ENCODE measurements around the gene BMERB1.

BMERB1 gene

DNA sequence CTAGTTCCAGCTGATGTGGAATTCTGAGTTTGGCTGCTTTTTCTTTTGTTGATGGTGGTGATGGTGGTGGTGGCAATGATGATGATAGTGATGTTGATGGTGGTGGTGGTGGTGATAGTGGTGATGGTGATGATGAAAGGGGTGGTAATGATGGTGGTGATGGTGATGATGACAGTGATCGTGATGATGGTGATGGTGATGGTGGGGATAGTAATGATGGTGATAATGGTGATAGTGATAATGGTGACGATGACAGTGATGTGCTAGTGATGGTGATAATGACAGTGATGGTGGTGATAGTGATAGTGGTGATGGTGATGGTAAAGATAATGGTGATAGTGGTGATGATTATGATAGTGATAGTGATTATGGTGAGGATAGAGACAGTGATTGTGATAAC lies 61.5 kb downstream of the BMERB1 start:
- no peak for DNase-seq (ENCODE audit: low read depth, low spot score)

DNA sequence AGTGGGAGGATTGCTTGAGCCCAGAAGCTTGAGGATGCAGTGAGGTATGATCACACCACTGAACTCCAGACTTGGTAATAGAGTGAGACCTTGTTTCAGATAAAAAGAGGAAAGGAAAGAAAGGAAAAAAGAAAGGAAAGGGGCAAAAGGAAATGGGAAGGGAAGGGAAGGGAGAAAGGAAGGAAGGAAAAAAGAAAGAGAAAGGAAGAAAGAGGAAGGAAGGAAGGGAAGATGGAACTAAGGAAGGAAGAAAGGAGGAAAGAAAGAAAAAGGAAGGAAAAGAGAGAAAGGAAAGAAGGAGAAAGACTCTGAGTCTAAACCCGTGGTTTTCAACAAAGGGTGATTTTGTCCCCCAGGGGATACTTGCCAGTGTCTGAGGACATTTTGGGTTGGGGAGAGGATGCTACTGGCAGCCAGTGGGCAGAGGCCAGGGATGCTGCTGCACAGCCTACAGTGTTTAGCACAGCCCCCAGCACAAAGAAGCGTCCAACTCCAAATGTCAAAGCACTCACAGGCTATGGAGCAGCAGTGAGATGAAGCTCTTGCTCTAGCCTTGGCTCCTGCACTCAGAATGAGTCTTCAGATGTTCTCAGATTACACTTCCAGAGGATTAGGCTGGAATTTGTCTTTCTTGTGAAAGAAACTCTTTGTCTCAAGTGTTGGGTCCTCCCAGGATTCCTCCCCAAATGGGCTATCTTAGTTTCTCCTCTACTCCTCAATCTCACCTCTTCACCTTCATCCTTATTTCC lies 64.2 kb downstream of the BMERB1 start:
- DNase-seq (ENCODE audit: low read depth, low spot score), result no peak

DNA sequence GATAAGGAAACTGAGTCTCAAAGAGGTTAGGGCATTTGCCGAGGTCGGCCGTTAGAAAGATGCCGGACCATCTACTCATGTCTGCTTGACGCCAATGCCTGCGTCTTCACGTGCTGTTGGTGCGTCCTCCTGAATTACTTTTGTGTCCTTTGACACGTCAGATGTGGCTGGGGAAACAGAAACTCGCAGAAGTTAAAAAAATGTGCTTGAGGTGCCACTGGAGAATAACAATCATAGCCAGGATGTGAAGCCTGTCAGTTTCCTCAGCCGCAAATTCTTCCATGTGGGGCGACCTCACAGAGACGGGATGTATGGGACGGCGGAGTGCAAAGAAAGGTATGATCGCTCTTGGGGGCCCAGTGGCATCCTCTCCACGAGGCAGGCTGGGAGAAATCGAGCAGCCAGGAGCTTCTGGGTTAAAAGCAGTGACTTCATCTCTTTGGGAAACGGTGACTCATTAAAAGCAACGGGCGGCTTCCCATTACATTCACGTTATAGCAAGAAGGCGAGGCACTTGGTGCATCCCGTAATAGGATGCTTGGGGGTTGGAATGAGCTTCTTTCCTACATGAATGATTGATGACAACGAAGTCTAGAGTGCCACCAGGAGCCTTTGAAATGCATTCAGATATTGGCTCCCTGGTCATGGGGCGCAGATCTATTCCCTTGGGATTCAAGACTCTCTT lies 67.8 kb downstream of the BMERB1 start:
- no peak for DNase-seq (ENCODE audit: low read depth, low spot score)

DNA sequence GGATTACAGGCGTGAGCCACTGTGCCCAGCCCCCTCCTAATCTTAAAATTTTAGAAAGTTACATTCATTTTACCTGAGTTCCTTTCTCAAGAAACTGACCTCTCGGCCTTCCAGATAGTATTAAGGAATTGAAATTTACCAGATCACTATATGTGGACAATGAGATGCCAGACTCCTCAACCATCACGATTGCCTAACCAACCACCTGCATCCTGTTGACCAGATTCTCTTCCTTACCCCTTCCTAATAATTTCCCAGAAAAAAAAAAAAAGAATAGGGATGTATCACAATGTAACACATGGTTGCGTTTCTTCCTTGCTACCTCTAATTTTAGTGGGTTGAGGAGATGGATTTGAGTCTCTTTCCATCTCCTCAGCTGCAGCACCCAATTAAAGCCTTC lies 72.1 kb downstream of the BMERB1 start:
- DNase-seq (ENCODE audit: low read depth, low spot score), result no peak

DNA sequence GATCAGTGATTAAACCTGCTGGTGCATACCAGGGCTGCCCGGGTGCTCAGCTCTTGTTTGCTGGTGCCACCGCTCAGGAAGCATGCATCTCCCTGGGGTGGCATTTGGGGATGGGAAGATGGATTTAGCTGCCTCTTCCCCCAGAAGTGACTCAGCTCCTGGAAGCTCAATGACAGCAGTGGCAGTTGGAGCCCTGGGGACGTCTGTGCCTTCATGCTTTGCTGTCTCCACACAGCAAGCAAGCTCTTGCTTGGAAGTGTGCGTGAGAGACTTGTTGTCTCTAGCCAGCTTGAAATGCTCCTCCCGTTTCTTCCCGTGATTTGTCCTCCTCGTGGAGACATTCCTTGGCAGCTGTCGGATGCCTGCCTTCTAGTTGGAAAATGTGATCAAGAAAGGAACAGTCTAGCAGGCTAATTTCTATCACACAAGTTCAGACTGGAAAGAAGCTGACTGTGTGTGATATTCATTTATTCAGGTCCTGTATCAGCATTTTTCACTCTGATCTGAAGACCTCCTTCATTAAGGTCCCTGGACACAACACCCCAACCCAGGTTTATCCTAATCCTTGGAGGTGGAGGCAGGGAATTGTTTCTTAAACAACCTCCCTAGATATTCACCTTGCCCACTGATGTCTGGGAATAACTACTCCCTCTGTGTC lies 73.0 kb downstream of the BMERB1 start:
- DNase-seq (ENCODE audit: low read depth, low spot score), result no peak

DNA sequence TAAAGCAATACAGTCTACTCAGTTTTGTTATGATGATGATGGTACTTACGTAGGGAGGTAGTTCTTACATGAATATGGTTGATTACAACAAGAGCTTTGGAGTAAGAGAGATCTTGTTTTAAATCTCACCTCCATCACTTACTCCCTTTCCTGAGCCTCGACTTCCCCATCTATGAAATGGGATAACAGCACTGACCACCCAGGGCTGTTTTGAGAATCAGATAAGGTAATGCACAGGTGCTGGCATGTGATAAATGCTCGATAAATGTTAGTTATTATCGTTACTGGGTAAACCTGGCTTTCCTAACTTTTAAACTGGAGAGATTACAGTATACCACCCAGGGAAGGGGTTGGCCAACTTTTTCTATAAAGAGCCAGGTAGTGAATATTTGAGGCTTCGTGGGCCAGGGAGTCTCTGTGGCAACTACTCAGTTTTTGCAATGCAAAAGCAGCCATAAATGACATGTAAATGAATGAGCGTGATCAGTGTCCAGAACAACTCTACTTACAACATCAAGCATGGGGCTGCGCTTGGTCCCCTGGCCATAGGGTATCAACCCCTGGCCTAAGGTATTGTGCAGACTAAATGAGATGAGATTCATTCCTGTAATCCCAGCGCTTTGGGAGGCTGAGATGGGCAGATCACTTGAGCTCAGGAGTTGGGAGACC lies 73.7 kb downstream of the BMERB1 start:
- DNase-seq (ENCODE audit: low read depth, low spot score), result no peak

DNA sequence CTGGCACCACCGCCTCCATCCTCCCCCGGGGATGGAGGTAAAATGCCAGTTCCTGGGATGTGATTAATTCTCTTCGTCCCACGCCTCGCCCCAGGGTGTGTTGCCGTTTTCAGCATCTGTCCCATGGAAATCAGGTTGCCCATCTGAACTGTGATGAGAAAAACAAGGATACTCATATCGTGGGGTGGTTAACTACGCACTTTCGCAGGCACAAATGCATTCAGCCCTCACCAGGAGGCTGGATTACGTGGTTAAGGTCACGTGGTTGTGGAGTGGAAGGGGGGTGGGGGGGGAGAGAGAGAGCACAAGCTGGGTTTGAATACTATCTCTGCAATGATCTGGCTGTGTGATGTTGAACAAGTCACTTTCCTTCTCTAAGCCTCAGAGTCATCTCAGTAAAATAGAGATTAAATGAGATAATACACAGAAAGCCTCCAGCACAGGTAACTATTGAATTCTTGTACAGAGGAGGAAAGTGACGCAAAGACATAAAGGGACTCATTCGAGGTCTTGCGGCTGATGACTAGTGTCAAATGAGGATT lies 74.7 kb downstream of the BMERB1 start:
- DNase-seq (ENCODE audit: low read depth, low spot score), result no peak

DNA sequence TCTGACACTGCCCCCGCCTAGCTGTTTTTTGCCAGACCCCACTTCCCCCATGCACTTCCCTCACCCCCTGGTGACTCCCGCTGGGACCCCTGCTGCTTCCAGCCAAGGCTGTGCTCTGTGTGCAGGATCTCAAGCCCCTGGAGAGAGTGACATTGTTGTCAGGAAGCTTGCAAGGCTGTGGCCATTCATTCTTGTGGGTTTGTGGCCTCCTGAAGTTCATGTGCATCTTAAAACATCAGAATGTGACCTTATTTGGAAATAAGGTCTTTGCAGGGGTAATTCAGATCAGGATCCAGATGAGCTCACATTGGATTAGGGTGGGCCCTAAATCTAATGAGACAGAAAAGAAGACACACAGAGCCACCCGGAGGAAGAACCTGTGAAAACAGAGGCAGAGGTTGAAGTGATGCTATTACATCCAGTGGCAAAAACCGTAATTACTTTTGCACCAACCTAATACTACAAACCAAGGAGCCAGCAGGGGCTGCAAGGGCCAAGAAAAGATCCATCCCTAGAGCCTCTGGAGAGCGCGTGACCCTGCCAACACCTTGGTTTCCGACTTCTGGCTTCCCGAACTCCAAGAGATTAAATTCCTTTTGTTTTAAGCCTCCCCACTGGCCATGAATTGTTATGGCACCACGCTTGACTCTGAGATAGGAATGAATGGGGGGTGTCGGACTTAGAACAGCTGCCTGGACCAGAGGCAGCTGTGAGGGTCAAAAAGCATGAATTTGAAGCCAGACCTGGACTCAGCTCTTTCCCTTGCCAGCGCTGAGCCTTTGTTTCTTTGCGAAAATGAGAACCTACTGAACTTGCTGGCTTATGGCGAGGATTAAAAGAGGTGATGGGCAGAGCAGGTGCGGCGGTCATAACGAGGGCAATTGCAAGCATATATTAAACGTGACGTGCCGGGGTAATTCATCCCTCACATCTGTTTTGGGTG lies 75.5 kb downstream of the BMERB1 start:
- DNase-seq (ENCODE audit: low read depth, low spot score), result no peak

DNA sequence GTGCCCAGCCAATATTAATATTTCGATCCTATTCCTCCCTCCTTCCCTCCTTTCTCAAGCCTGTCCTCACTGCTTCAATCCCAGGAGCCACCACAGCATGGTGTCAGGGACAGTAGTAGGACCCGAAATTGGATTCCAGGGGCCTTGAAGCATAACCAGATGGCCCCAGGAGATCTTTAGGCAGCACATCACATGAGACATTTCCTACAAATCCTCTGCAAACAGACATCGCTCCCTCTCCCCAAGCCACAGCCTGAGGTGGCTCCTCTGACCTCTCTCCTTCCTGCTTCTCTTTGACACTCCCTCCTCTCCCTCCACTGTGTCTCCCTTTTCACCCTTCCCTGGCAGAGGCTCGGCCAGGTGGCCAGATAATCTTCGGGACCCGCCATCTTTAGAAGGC lies 76.6 kb downstream of the BMERB1 start:
- DNase-seq (ENCODE audit: low read depth, low spot score), result no peak

DNA sequence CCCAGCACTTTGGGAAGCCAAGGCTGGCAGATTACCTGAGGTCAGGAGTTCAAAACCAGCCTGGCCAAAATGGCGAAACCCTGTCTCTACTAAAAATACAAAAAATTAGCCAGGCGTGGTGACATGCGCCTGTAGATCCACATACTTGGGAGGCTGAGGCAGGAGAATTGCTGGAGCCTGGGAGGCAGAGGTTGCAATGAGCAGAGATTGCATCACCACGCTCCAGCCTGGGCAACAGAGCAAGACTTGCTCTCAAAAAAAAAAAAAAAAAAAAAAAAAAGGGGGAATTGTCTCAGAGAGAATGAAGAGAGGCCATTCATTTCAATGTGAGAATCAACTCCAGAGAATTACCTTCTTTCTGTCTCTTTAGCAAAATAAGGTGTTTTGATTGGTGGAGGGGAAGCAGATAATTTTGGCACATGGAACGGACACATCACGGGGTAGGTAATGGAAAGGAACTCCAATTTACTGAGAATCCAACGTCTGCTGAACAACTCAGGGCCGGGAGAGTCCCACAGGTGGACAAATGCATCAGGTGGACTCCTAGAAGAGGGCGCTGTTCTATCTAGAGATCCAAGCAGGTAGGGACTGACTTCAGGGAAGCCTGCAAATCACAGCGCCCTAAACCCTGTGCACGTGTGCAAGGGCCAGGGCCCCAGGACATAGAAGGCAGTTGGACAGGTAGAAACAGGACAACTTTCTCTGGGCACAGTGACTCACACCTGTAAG lies 77.5 kb downstream of the BMERB1 start:
- DNase-seq (ENCODE audit: low read depth, low spot score), result no peak

DNA sequence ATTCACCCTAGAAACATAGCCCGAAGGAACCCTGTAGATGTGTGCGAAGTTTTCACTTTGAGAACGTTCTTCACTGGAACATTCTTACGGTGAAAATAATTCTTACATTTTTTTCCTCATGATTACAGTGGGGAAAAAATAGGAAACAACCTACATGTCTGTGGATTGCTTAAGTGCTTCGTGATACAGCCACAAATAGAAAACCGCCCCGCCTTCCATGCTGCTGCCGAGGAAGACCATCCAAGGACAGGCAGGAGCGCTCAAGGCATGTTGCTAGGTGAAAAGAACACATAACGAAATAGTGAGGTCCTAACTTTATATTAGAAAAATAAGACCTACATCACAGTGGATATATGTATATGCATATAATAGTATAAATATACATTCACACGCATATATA lies 78.8 kb downstream of the BMERB1 start:
- DNase-seq (ENCODE audit: low read depth, low spot score), result no peak

DNA sequence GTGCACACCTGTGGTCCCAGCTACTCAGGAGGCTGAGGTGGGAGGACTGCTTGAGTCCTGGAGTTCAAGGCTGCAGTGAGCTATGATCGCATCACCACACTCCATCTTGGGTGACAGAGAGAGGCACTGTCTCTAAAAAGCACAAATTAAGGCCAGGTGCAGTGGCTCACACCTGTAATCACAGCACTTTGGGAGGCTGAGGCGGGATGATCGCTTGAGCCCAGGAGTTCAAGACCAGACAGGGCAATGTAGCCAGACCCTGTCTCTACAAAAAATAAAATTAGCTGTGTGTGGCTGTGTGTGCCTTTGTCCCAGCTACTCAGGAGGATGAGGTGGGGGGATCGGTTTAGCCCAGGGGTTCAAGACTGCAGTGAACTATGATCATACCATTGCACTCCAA lies 81.6 kb downstream of the BMERB1 start:
- no peak for DNase-seq (ENCODE audit: low read depth, low spot score)

DNA sequence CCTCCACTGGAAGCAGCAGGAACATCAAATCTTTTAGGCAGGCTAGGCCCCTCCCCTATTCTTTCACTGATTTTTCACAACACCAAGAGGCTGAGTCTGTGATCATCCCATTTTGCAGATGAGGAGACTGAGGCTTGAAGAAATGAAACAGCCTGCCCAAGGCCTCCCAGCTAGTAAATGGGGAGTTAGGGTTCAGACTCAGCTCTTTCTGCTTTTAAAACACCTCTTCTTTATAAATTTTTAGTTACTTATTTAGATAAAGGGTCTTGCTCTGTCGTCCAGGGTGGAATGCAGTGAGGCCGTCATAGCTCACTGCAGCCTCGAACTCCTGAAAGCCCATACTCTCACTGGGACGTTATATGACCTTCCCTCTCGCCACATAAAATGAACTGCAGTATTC lies 82.2 kb downstream of the BMERB1 start:
- DNase-seq (ENCODE audit: low read depth, low spot score), result no peak

DNA sequence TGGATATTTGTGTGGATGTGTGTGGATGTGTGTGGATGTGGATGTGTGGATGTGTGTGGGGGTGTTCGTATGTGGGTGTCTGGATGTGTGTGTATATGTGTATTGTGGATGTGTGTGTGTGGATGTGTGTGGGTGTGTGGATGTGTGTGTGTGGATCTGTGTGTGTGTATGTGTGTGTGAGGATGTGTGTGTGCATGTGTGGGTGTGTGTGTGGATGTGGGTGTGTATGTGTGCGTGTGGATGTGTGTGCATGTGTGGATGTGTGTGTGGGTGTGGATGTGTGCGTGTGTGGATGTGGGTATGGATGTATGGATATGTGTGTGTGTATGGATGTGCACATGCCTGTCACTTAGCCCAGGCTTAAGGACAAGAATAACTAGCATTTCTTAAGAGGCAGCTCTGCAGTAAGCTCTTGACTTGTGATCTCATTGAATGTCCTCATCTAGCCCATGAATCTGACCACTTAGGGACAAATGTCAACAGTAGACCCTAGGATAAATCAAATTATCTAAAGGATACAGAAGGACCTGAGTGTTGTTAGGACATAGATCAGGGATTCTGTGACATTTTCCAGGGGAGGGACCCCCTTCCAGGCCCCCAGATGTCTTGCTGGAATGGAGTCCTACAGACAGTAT lies 83.5 kb downstream of the BMERB1 start:
- DNase-seq (ENCODE audit: low read depth, low spot score), result no peak

DNA sequence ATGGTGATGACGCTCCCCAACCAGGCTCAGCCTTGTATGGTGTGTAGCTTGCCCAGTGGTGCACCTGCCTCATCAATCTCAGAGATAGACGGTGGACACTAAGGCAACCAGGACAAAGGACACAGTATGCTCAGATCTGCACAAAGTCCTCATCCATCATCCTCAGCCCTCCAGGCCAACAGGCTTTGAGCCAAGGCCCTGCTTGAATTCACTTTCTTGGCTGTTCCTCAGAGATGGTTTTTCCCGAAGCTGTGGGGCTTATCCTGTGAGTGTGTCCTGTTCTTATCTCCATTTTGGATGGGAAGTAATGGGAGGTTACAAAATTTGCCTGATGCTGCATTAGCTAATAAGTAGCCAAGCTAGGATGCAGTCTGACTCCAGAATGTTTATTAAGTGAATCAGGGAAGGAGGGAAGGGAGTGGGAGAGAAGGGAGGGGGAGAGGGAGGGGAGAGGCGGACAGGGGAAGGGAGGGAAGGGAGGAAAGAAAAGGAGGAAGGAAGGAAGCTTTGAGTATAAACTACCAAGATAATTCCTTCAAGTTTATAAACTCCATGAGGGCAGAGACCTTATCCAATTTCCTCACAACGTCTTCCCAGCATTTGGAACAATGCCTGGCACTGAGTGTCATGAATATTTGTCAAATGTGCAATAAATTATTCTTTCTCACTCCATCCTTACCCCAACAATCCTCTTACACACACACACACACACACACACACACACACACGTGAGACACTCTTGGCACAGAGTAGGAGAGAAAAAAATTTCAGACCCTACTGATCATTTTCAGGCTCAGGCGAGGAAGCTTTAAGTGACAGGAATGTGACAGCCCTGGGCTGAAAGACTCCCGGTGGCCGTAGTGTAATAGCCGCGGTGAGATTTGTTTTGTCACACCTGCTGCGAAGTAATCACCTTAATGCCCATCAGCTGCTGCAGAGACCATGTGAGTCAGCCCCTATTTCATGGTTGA lies 84.3 kb downstream of the BMERB1 start:
- no peak for DNase-seq (ENCODE audit: low read depth, low spot score)

DNA sequence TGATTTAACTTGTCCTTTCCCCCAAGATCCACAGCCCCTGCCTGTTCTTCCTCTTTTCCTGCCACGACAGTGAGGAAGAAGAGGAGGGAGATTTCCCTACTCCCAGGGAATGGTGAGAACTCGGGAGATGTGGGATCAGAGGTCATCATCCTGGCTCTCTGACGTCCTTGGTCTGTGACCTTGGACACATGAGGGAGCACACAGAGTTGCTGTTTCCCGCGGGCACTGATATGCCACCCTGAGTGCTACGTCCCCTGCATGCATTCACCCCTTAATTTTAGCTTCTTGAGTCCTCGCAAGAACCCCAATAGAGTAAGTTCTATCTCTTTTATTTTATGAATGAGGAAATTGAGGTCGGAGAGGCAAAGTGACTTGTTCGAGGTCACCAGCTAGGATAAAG lies 85.4 kb downstream of the BMERB1 start:
- DNase-seq (ENCODE audit: low read depth, low spot score), result no peak

DNA sequence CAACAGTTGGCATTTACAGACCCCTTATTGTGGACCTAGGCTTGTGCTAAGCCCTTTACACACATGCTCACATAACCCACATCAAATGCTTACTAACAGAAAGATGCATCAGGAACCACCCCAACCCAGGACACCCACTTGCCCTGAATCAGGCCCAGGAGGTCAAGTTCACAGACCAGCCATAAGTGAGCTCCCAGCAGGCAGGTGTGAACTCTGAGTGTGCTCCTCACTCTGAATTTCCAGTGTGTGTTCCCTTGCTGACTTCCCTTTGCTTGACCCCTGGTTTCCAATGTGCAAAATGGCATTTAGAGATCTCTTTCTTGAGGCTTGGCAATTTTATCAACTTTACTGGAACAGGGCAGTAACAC lies 87.0 kb downstream of the BMERB1 start:
- no peak for DNase-seq (ENCODE audit: low read depth, low spot score)

DNA sequence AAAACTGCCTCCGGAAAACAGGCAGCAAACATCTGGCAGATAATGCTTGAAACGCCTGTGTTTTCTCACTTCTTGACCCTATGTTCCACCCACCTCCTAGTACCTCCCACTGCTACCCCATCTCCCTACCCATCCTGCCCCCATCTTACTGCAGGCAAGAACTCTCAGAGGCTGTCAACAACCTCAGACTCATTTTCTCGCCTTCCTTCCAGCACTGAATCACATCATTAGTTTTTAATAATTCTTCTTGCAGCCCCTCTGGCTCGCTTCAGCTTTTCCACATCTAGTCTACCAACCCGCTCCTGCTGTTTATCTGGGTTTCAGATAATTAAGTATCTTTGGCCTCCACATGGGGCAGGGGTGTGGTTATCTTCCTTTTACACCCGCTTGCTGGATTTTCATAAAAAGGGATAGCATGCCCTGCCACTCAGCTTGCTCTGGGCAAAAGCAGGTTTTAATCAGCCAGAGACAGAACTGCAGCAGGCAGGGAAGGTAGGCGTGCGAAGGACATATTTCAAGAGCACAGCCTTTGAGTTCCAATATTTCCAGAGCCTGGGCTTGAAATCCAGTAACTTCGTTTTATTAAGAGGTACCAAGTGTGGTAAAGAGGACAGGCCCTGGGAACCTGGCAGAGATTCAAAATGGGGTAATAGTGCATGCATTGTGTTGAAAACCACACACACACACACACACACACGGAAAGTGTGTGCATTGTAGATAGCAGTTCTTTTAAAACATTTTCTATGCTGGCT lies 87.5 kb downstream of the BMERB1 start:
- DNase-seq (ENCODE audit: low read depth, low spot score), result no peak
